DMS153 treated with DMSO at 0.1 percent for 48 hours (cell line): Measurements from ENCODE around the gene ZNF660.

ENCODE experiments used
- DNase-seq: peaks from one replicate; lab custom pipeline; 2025; ENCODE audit not compliant: unreplicated experiment; lab: John Stamatoyannopoulos, UW

The ZNF660 gene

DNA sequence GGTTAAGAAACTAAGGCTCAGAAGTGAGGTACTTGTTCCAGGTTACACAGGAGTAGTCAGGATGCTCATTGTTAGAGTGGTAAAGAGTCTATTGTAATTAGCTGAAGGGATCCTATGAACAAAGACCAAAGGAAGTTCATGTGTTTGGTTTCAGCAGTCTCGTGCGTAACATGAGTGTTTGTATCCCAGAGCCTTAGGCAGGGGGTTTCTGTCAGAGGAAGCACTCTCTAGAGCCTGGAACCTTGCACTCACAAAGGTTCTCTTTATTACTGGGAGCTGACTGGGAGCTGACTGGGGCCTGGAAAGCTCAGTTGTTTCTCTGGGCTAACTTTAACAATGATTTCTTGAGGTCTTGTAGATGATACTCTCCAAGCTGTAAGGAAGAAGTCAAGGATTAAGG lies 44.0 kb downstream of the ZNF660 start:
- no peak for DNase-seq

DNA sequence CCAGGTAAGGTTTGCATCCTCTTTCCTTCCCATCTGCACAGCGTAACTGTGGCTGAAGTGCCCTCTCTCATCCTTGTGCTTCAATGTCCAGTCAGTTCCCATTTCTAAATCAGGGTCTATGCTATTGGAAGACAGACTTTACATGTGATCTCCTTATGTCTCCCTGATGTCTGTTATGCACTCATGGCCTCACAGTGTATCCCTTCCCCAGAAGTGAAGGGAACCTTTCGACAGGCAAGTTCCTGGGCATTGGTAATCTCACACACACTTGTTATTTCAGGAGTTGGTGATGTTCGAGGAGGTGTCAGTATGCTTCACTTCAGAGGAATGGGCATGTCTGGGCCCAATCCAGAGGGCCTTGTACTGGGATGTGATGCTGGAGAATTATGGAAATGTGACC lies 47.4 kb downstream of the ZNF660 start:
- no peak for DNase-seq

DNA sequence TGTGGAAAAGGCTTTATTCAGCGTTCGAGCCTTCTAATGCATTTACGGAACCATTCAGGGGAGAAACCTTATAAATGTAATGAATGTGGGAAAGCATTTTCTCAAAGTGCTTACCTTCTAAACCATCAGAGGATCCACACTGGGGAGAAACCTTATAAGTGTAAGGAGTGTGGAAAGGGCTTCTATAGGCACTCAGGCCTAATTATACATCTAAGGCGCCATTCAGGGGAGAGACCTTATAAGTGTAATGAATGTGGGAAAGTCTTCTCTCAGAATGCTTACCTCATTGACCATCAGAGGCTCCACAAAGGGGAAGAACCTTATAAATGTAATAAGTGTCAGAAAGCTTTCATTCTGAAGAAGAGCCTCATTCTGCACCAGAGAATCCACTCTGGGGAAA lies 57.6 kb downstream of the ZNF660 start:
- no peak for DNase-seq

DNA sequence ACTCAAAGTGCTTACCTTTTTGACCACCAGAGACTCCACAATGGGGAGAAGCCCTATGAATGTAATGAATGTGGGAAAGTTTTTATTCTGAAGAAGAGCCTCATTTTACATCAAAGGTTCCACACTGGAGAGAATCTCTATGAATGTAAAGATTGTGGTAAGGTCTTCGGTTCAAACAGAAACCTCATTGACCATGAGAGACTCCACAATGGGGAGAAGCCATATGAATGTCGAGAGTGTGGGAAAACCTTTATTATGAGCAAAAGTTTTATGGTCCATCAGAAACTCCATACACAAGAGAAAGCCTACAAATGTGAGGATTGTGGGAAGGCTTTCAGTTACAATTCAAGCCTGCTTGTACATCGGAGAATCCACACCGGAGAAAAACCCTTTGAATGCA lies 58.3 kb downstream of the ZNF660 start:
- DNase-seq: no peak

DNA sequence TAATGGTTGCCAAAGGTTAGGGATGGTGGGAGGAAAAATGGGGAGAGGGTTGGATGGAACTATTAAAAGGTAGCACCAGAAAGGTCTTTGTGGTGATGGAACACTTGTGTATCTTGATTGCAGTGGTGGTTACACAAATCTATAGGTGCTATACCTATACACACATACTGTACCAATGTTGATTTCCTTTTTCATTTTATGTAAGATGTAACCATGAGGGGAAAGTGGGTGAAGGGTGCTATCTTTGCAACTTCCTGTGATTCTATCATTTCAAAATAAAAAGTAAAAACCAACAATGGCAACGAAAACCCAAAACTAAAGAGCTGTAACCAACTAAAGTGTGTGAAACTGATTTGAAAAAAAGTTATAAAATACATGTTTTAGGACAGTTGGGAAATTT lies 63.0 kb downstream of the ZNF660 start:
- DNase-seq: no peak

DNA sequence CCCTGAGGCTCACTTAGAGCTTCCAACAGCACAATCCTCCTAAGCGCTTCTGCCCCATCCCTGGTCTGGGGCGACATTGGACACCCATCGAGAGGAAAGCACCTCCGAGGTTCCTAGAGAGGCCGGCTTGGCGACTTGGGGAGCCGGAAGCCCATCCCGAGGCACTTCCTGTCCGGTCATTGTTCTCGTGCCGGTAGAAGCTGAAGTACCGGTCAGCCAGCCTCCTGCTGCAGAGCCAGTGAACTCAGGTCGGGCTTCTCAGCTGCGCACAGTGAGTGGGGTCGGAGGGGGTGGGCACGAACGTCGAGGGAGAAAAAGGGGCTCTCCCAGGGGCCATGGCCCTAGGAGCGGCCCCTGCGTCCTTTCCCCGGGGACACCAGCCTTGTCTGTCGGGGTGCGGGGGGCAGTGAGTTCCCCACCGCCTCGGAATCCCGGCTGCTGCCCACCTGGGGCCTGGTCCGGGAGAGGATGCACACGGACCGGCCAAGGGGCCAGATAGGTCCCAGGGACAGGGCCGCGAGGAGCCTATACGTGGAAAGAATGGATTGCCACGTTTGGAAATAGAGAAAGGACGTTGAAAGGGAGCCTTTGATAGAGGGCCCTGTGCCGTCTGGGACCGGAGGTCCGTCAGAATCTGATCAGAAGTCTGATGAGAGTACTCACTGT lies 63.9 kb downstream of the ZNF660 start, which contains the start of gene ZNF35:
ZNF35 (plus strand) TSS at position 169 of the 666 bp plus-strand sequence. CDS start 2,336 bp downstream, outside the sequence.
- DNase-seq: peak; percentile 24
